Spleen (tissue), 11 donors: ENCODE results near the gene PACSIN2. TPM values are rescaled to one million over a fixed set of nuclear protein-coding genes. Genes with fewer than 3 reads are reported as not detected.

Experiments used
- DNase-seq: peaks from one replicate; pipeline ENCODE4 v3.0.0-alpha.2; 2020
- H3K27ac ChIP-seq, 8 donors: fragments of 200-600 bp; sonication (generic) in 7 of 8; 1 replicate in 4 of 8; 2 replicates in 4 of 8; pipeline versions ENCODE4 v1.5.0 to v1.8.0; 2016 to 2021; ENCODE audit warnings: inconsistent platforms in 4 of 8, mild to moderate bottlenecking in 4 of 8, moderate library complexity in 1 of 8
- H3K27me3 ChIP-seq, 7 donors: fragments of 200-600 bp; sonication (generic) in 6 of 7; replicated peaks in 1 of 7; 1 replicate in 4 of 7; 2 replicates in 3 of 7; pipeline versions ENCODE4 v1.5.0 to v1.8.0; 2016 to 2021; ENCODE audit warnings: inconsistent platforms in 3 of 7, mild to moderate bottlenecking in 1 of 7
- H3K36me3 ChIP-seq, 6 donors: fragments of 200-600 bp; sonication (generic) in 5 of 6; 1 replicate in 4 of 6; 2 replicates in 2 of 6; pipeline versions ENCODE4 v1.5.0 to v1.8.0; 2016 to 2021; ENCODE audit warnings: inconsistent platforms in 2 of 6
- H3K4me1 ChIP-seq, 6 donors: fragments of 200-600 bp; sonication (generic) in 5 of 6; 1 replicate in 3 of 6; 2 replicates in 3 of 6; pipeline versions ENCODE4 v1.5.0 to v1.8.0; 2016 to 2021; ENCODE audit warnings: inconsistent platforms in 3 of 6
- H3K4me3 ChIP-seq, 8 donors: fragments of 200-600 bp; sonication (generic) in 7 of 8; 1 replicate in 4 of 8; 2 replicates in 4 of 8; pipeline versions ENCODE4 v1.5.0 to v1.8.0; 2016 to 2021; ENCODE audit warnings: inconsistent platforms in 4 of 8, mild to moderate bottlenecking in 4 of 8, moderate library complexity in 2 of 8
- H3K9me3 ChIP-seq, 8 donors: fragments of 200-600 bp; sonication (generic) in 7 of 8; 1 replicate in 4 of 8; 2 replicates in 4 of 8; pipeline versions ENCODE4 v1.5.0 to v1.8.0; 2016 to 2021; ENCODE audit warnings: inconsistent platforms in 4 of 8
- CTCF ChIP-seq, 11 experiments: fragments of 200-600 bp in 7 of 11; fragments of 450-650 bp in 4 of 11; sonication (generic) in 4 of 11; IDR thresholded peaks in 8 of 11; conservative IDR thresholded peaks in 3 of 11; 1 replicate in 7 of 11; 2 replicates in 4 of 11; pipeline versions ENCODE4 v1.4.0 to v1.8.0; 2016 to 2021; ENCODE audit warnings: antibody characterized with exemption in 11 of 11, inconsistent platforms in 4 of 11, mild to moderate bottlenecking in 1 of 11
- POLR2A ChIP-seq, 3 donors: fragments of 450-650 bp; IDR thresholded peaks; one replicate each; pipeline ENCODE4 v1.5.1; 2017; ENCODE audit warnings: antibody characterized with exemption in 3 of 3, mild to moderate bottlenecking in 1 of 3
- POLR2AphosphoS5 ChIP-seq, 3 donors: sonication (generic); formaldehyde crosslinking; IDR thresholded peaks; one replicate each; pipeline ENCODE4 v1.5.1; 2017; ENCODE audit warnings: antibody characterized with exemption in 3 of 3
- WGBS, 5 donors: extraction: QIAGEN DNeasy Blood & Tissue Kit in 3 of 5; methylation state at CpG; one replicate each; pipeline versions ENCODE4 v1.1.5 to v1.1.7; 2013 to 2018; 5-methylcytosine and 5-hydroxymethylcytosine counted together
- intact Hi-C: fragments of 100-400 bp; cut with DNase I; formaldehyde crosslinking; loops from one replicate; pipeline ENCODE4 v1.15.0; 2023; ENCODE audit warnings: low total_unique reads
- polyA plus RNA-seq, 3 donors: library from polyadenylated mRNA; stranded (reverse); fragments of 200-250 nt; gene quantifications; one replicate each; pipeline ENCODE4 v1.2.1, GENCODE V29; 2013
- total RNA-seq, 7 donors: library from RNA; depleted of rRNA in 3 of 7; stranded (reverse); fragments of >200 nt in 3 of 7; fragmentation: NEBNext Ultra II Directional in 4 of 7; extraction: Animal tissue kit (Norgen Biotek cat#: 25700) in 4 of 7; gene quantifications; one replicate each; pipeline versions ENCODE4 v1.1.0 to v1.2.1, GENCODE V29; 2016 to 2021
- donor health status: healthy with polysubstance abuse.
- donor health status: DM: no; HTN: no; CAD: no; lungs with moderate emphysema.
- donor health status: DM: no; HTN: no; CAD: no.
- donor health status: Bipolar disorder and iron deficiency.
- donor health status: healthy.
- donor health status: DM: no; HTN: no; CAD: no.
- donor health status: DM: yes; HTN: yes; CAD: no.

PACSIN2 gene
- total and polyA plus RNA-seq, 10 donors, result 24.2 to 98.1 (median 64.2) TPM

GRCh38 chr22:42950281-42950680 lies 64.7 kb downstream of the PACSIN2 start:
- Histone ChIP-seq H3K4me3 (no peak overlapping the region), H3K4me1 (peaks cover 0 to 68% (median 25%) of the 10 kb centered on the region in 6 donors), H3K9me3 (no peaks in the 10 kb centered on the region), H3K27ac (no peak overlapping the region), H3K27me3 (no peaks in the 10 kb centered on the region), H3K36me3 (peaks cover 0 to 11% (median 0%) of the 10 kb centered on the region in 6 donors)
- intact Hi-C loops, result no loop called here
- 78 to 96% (median 90%) methylated on average over 5 of the region's 5 CpGs for WGBS, 5 donors
- no peak for DNase-seq
- no peak for TF ChIP-seq POLR2A (IDR thresholded peaks at IDR 0.05)
- TF ChIP-seq POLR2AphosphoS5 (IDR thresholded peaks at IDR 0.05), result no peak
- TF ChIP-seq CTCF (IDR thresholded peaks at IDR 0.05 in 8 of 11, conservative IDR thresholded peaks at IDR 0.05 in 3 of 11), result no peak

GRCh38 chr22:42949159-42949558 lies 65.8 kb downstream of the PACSIN2 start:
- peak in 1 of 3 donors; percentile 21 for TF ChIP-seq POLR2AphosphoS5 (IDR thresholded peaks at IDR 0.05)
- no peak for TF ChIP-seq POLR2A (IDR thresholded peaks at IDR 0.05)
- TF ChIP-seq CTCF (IDR thresholded peaks at IDR 0.05 in 8 of 11, conservative IDR thresholded peaks at IDR 0.05 in 3 of 11), result no peak
- H3K36me3 ChIP-seq, result peaks cover 0 to 16% (median 0%) of the 10 kb centered on the region in 6 donors
- no peaks in the 10 kb centered on the region for H3K27me3 ChIP-seq
- no peaks in the 10 kb centered on the region for H3K9me3 ChIP-seq
- H3K27ac ChIP-seq, result peak overlapping the region in 1 of 8 donors; percentile 26
- 65 to 83% (median 83%) methylated on average over 6 of the region's 6 CpGs for WGBS, 5 donors
- no peak for DNase-seq
- intact Hi-C loops, result no loop called here
- H3K4me1 ChIP-seq, result peaks cover 0 to 67% (median 27%) of the 10 kb centered on the region in 6 donors
- no peak overlapping the region for H3K4me3 ChIP-seq

- no peak for DNase-seq
- WGBS, 5 donors, result 69 to 86% (median 82%) methylated on average over 2 of the region's 2 CpGs
- no peak overlapping the region for H3K27ac ChIP-seq
- peaks cover 0 to 19% (median 0%) of the 10 kb centered on the region in 6 donors for H3K36me3 ChIP-seq
- TF ChIP-seq POLR2A (IDR thresholded peaks at IDR 0.05), result no peak
- no peak for TF ChIP-seq POLR2AphosphoS5 (IDR thresholded peaks at IDR 0.05)
- no peak for TF ChIP-seq CTCF (IDR thresholded peaks at IDR 0.05 in 8 of 11, conservative IDR thresholded peaks at IDR 0.05 in 3 of 11)
- intact Hi-C loops, result no loop called here
- peaks cover 0 to 61% (median 27%) of the 10 kb centered on the region in 6 donors for H3K4me1 ChIP-seq
- H3K27me3 ChIP-seq, result no peaks in the 10 kb centered on the region
- no peaks in the 10 kb centered on the region for H3K9me3 ChIP-seq
- no peak overlapping the region for H3K4me3 ChIP-seq
These were observed 66.7 kb downstream of the PACSIN2 start for GRCh38 chr22:42948294-42948693.

- TF ChIP-seq POLR2A (IDR thresholded peaks at IDR 0.05), result no peak
- Histone ChIP-seq H3K9me3 (no peaks in the 10 kb centered on the region), H3K36me3 (peaks cover 0 to 22% (median 0%) of the 10 kb centered on the region in 6 donors), H3K4me1 (peaks cover 0 to 61% (median 27%) of the 10 kb centered on the region in 6 donors), H3K27me3 (no peaks in the 10 kb centered on the region), H3K4me3 (no peak overlapping the region), H3K27ac (peak overlapping the region in 1 of 8 donors; percentile 26)
- DNase-seq, result no peak
- intact Hi-C loops, result no loop called here
- 73 to 78% (median 76%) methylated on average over 7 to 13 of the region's 13 CpGs for WGBS, 5 donors
These were observed 67.5 kb downstream of the PACSIN2 start for GRCh38 chr22:42947211-42947990.
